ENCODE data around the gene AVP. TPM values are rescaled to one million over a fixed set of nuclear protein-coding genes. Genes with fewer than 3 reads are reported as not detected.

The AVP gene
- not detected in 2 replicates for total RNA-seq

GRCh38 chr20:3084283-3084985, at the start of gene AVP:
TSS of gene AVP (minus strand) at chr20:3084724. CDS start at chr20:3084674, 50 bp downstream.

GRCh38 chr20:3071610-3072529, 12.7 kb downstream of the AVP start, which contains the start of gene OXT:
TSS of gene OXT (plus strand) at chr20:3071620. CDS start at chr20:3071656, 36 bp downstream.

GRCh38 chr20:3045816-3046676, 38.5 kb downstream of the AVP start, which contains the start of gene MRPS26:
TSS of gene MRPS26 (plus strand) at chr20:3046052. CDS start at chr20:3046069, 17 bp downstream.

GRCh38 chr20:3043322-3043721, 41.2 kb downstream of the AVP start, which contains the start of gene GNRH2:
TSS of gene GNRH2 (plus strand) at chr20:3043622. CDS start at chr20:3044415, 793 bp downstream.

Other genes with a start within 250 kb of the AVP start
- 16.7 and 17.3 TPM in 2 replicates for gene PCED1A, start 244.1 kb downstream of the AVP start, total RNA-seq
- gene VPS16, start 244.0 kb downstream of the AVP start, total RNA-seq, result 68.1 and 78.9 TPM in 2 replicates
- 22.5 and 24.9 TPM in 2 replicates for gene PTPRA, start 211.2 kb downstream of the AVP start, total RNA-seq
- gene GNRH2, start 41.1 kb downstream of the AVP start, total RNA-seq, result 0.26 and 0.32 TPM in 2 replicates
- gene MRPS26, start 38.7 kb downstream of the AVP start, total RNA-seq, result 39.1 and 46.0 TPM in 2 replicates
- gene OXT, start 13.1 kb downstream of the AVP start, total RNA-seq, result not detected in 2 replicates
- gene FASTKD5, start 75.1 kb upstream of the AVP start, total RNA-seq, result 5.8 and 7.7 TPM in 2 replicates
- 1.8 and 2.0 TPM in 2 replicates for gene UBOX5, start 75.1 kb upstream of the AVP start, total RNA-seq
- 2.8 and 3.4 TPM in 2 replicates for gene LZTS3, start 88.8 kb upstream of the AVP start, total RNA-seq
- 27.0 and 32.0 TPM in 2 replicates for gene DDRGK1, start 120.0 kb upstream of the AVP start, total RNA-seq
- gene ITPA, start 124.8 kb upstream of the AVP start, total RNA-seq, result 11.2 and 32.5 TPM in 2 replicates
- 0.94 and 1.7 TPM in 2 replicates for gene SLC4A11, start 154.5 kb upstream of the AVP start, total RNA-seq

Data from bronchial smooth muscle cell (primary cell).